Measurements from ENCODE around the gene ADRA2B.

ADRA2B gene

GRCh38 chr2:96115631-96116423 is 544 bp downstream of the ADRA2B start:
- no peak for DNase-seq

GRCh38 chr2:96114903-96115581 is 1.3 kb downstream of the ADRA2B start:
- DNase-seq, result no peak

GRCh38 chr2:96114546-96114902 is 1.8 kb downstream of the ADRA2B start:
- no peak for DNase-seq

GRCh38 chr2:96113951-96114350 is 2.4 kb downstream of the ADRA2B start:
- no peak for DNase-seq

GRCh38 chr2:96113367-96113677 is 3.0 kb downstream of the ADRA2B start:
- no peak for DNase-seq

- DNase-seq, result no peak
Measured at GRCh38 chr2:96112501-96113366, 3.6 kb downstream of the ADRA2B start.

GRCh38 chr2:96111823-96112500 is 4.4 kb downstream of the ADRA2B start:
- no peak for DNase-seq

DNA sequence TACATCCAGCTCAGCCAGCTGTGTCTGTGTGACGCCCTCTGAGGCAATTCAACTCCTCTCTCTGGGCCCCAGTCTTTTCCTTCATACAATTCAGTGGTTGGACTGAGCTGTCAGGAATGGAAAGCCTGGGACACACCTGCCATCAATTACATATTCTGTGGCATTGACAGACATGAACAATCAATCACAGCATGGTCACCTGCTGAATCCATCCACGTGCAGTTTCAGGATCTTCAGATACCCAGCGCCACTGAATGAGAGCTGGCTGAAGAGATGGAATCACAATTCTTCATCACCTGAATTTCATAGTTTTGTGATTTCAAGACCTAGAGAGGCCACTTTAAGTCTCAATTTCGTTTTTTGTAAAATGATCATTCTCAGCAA is 5.1 kb downstream of the ADRA2B start:
- DNase-seq, result no peak

DNA sequence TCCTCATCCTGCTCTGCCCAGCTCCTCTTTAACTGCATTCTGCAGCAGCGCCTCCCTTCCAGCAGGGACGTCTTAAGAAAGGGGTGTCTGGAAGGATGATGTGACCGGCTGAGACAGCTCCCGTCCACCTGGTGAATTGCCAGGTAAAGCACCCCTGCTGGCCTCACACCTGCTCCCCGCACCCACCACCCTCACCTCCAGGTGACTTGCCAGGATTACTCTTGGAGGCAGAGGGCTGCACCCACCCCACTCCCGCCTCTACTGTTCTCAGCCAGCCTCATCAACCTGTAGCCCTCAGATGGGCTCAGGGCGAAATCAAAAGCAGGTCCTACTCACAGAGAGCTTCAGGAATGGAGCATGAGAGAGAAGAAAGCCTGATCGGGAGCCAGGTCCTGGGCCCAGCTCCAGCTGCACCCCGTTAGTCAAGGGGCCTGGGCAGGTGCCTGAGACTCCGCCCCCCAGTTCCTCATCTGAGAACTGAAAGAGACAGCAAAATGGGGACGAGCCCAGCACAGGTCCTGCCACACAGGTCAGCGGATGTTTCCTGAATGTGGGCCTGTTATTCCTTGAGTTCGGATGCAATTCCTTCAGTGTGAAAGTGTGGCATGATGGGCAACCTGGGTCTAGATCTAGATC is 5.6 kb downstream of the ADRA2B start:
- no peak for DNase-seq

GRCh38 chr2:96109931-96110511 is 6.3 kb downstream of the ADRA2B start:
- no peak for DNase-seq

- DNase-seq, result no peak
Measured at GRCh38 chr2:96109361-96109680, 7.0 kb downstream of the ADRA2B start.

- DNase-seq, result no peak
Measured at GRCh38 chr2:96108541-96109360, 7.6 kb downstream of the ADRA2B start.

- DNase-seq, result no peak
Measured at GRCh38 chr2:96108151-96108540, 8.2 kb downstream of the ADRA2B start.

DNA sequence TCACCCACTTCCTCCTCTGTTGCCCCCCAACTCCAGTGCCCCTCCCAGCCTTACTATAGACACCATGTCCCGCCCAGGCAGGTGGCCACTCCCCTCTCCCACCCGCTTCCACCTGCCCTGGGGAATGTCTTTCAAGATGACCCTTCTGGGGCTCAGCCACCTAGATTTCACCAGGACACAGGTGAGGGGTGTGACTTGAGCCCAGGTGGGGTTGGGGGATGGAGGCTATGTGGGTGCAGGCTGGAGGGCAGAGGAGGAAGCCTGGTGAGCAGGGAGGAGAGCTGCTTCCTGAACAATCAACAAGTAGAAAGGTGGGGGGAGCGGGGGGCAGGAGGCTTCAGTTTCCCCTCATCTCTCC is 8.7 kb downstream of the ADRA2B start:
- no peak for DNase-seq

DNA sequence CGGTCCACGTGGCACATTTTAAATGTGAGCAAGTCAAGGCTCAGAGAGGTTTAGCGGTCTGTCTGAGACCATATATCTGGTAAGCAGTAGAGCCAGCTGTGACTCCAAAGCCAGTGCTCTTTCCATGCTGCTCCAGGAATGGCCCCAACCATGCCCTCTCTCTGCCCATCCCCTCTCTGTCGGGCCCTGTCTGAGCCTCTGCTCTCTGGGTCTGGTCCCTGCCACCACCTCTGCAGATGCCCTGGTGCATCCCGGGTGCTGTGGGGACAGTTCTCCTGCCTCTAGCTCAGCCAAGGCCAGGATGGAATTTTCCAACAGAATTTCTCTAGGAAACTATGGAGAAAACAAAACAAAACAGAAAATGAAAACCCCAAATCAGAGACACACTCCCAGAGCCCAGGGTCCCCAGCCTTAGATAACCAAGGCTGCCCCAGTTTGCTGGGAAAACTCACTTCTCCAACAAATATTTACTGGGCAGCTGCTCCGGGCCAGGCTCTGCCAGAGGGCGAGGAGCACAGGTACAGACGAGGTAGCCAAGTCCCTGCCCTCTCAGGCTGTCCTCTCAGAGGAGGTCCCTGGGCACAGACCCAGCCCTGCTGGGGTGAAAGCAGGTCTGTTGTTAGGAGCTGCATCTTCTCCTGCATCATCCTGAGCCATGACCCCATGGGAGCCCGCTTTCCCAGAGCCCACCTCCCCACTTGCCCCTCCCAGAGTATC is 9.2 kb downstream of the ADRA2B start:
- DNase-seq, result no peak

- no peak for DNase-seq
Measured at GRCh38 chr2:96105994-96106715, 10.2 kb downstream of the ADRA2B start.

- no peak for DNase-seq
Measured at GRCh38 chr2:96105152-96105915, 11.0 kb downstream of the ADRA2B start.

DNA sequence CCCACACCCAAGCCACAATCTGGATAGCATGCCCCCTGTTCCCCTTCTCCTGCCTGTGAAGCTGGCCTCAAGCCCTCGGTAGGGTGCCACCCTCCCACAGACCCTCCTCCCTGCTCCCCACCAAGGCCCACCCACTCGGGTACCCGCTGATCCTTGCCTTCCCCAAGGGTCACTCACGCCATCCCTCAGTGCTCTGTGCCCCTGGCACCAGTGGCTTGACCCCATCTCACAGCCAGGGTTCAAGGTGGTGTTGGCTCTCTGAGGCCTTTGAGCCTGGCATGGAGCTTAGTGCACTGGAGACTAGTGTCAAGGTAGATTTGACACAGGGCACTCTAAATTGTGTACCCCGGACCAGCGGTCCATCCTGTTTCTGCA is 11.9 kb downstream of the ADRA2B start:
- no peak for DNase-seq

- no peak for DNase-seq
Measured at GRCh38 chr2:96103761-96104486, 12.4 kb downstream of the ADRA2B start.
